MCF 10A (cell line): ENCODE results near the gene ACP2. TPM values are rescaled to one million over a fixed set of nuclear protein-coding genes. Genes with fewer than 3 reads are reported as not detected.

Experiments
- BruUV-seq: library from RNA; stranded (reverse); fragments of 400-500 nt; replicated peaks from 2 replicates; lab custom pipeline; 2021; lab: Mats Ljungman, UMichigan
- CTCF ChIA-PET: fragments of 300-600 bp; sonication (Branson Sonifier 250); formaldehyde crosslinking; extraction: SDS; loops from one replicate; lab custom pipeline; 2021; ENCODE audit warnings: antibody characterized with exemption, inconsistent platforms; lab: Yijun Ruan, JAX
- POLR2A ChIA-PET: fragments of 300-600, 350-650 bp; sonication (Branson Sonifier 250); formaldehyde crosslinking; extraction: SDS; loops from one replicate; lab custom pipeline; 2020; ENCODE audit warnings: antibody characterized with exemption, inconsistent platforms; lab: Yijun Ruan, JAX
- DNase-seq: peaks from one replicate; pipeline ENCODE4 v3.0.0-alpha.2; 2018; ENCODE audit not compliant: unreplicated experiment
- H3K27ac Mint-ChIP-seq: one replicate; pipeline ENCODE4 v1.8.0; 2022; ENCODE audit warnings: mild to moderate bottlenecking, low read depth, mixed read lengths; ENCODE audit not compliant: unreplicated experiment
- H3K27me3 Mint-ChIP-seq: one replicate; pipeline ENCODE4 v1.8.0; 2022; ENCODE audit warnings: mixed read lengths; ENCODE audit not compliant: insufficient read depth, unreplicated experiment
- H3K36me3 Mint-ChIP-seq: one replicate; pipeline ENCODE4 v1.8.0; 2022; ENCODE audit warnings: mild to moderate bottlenecking, moderate library complexity, mixed read lengths; ENCODE audit not compliant: insufficient read depth, unreplicated experiment
- H3K4me1 Mint-ChIP-seq: one replicate; pipeline ENCODE4 v1.8.0; 2022; ENCODE audit warnings: mixed read lengths; ENCODE audit not compliant: insufficient read depth, unreplicated experiment
- H3K4me3 Mint-ChIP-seq: one replicate; pipeline ENCODE4 v1.8.0; 2022; ENCODE audit warnings: mild to moderate bottlenecking, moderate library complexity, mixed read lengths; ENCODE audit not compliant: unreplicated experiment
- H3K9me3 Mint-ChIP-seq: one replicate; pipeline ENCODE4 v1.8.0; 2022; ENCODE audit warnings: mixed read lengths; ENCODE audit not compliant: unreplicated experiment
- CTCF ChIP-seq: fragments of 200-600 bp; IDR thresholded peaks from one replicate; pipeline ENCODE4 v1.8.0; 2022; ENCODE audit warnings: antibody characterized with exemption, mild to moderate bottlenecking; ENCODE audit not compliant: unreplicated experiment
- intact Hi-C: fragments of 100-400 bp; cut with micrococcal nuclease; formaldehyde crosslinking; loops from 2 replicates; pipeline ENCODE4 v1.14.1; 2022
- total RNA-seq: library from RNA; stranded (reverse); gene quantifications from 2 replicates; pipeline ENCODE4 v1.2.3, GENCODE V29; 2022

ACP2 gene
- total RNA-seq, 1 experiment from 2014 or later = 18.7 TPM

- Mint-ChIP-seq H3K4me1 (peaks cover 16% of the 10 kb centered on the region), H3K9me3 (no peaks in the 10 kb centered on the region), H3K27me3 (no peaks in the 10 kb centered on the region), H3K4me3 (peak within 1 kb of the TSS; percentile 85), H3K27ac (peak within 1 kb of the TSS; percentile 78), H3K36me3 (peaks cover 3% of the 10 kb centered on the region)
- peak; percentile 70 for DNase-seq
- intact Hi-C loops = loop anchor here (5.0 kb wide), 2 partner anchors 53 to 87 kb away; no protein-coding TSS in a partner anchor
- TF ChIP-seq CTCF = no peak
- CTCF ChIA-PET = interaction anchor here (0.7 to 0.8 kb wide), 2 partner anchors 103 to 454 kb away, joined by 3 read pairs; no protein-coding TSS in a partner anchor
- BruUV-seq = no TSS peak
- POLR2A ChIA-PET = interaction anchor here (1.1 to 2.1 kb wide), 5 partner anchors 8 to 184 kb away, joined by 3 to 9 read pairs (median 8); partner anchors contain the start of genes ACP2 and DDB2
These were observed 21.3 kb upstream of the ACP2 start, which contains the start of gene MADD for GRCh38 chr11:47269829-47270305. MADD (plus strand) TSS chr11:47270133.

- TSS peak; percentile 22 for BruUV-seq
- Mint-ChIP-seq H3K9me3 (no peaks in the 10 kb centered on the region), H3K27me3 (no peaks in the 10 kb centered on the region), H3K27ac (peak overlapping the region; percentile 78), H3K4me3 (peak overlapping the region; percentile 85), H3K4me1 (peaks cover 16% of the 10 kb centered on the region), H3K36me3 (no peaks in the 10 kb centered on the region)
- no peak for TF ChIP-seq CTCF
- intact Hi-C loops = loop anchor here (5.0 kb wide), 1 partner anchor 52 kb away; no protein-coding TSS in a partner anchor
- ChIA-PET CTCF (no interaction called here), POLR2A (interaction anchor here (1.5 to 2.2 kb wide), 3 partner anchors 20 to 24 kb away, joined by 4 to 9 read pairs (median 8); partner anchors contain the start of gene ACP2)
- DNase-seq = peak; percentile 84
These were observed 20.6 kb upstream of the ACP2 start for GRCh38 chr11:47269002-47269828.

- TF ChIP-seq CTCF = no peak
- Mint-ChIP-seq H3K27ac (peak overlapping the region; percentile 78), H3K27me3 (no peaks in the 10 kb centered on the region), H3K9me3 (no peaks in the 10 kb centered on the region), H3K4me3 (peak overlapping the region; percentile 85), H3K36me3 (peaks cover 2% of the 10 kb centered on the region), H3K4me1 (peaks cover 16% of the 10 kb centered on the region)
- intact Hi-C loops = loop anchor here (5.0 kb wide), 1 partner anchor 51 kb away; no protein-coding TSS in a partner anchor
- BruUV-seq = no TSS peak
- ChIA-PET CTCF (interaction anchor here (0.9 kb wide), 1 partner anchor 9 kb away, joined by 3 read pairs; no protein-coding TSS in a partner anchor), POLR2A (interaction anchor here (1.5 to 2.2 kb wide), 2 partner anchors 19 to 24 kb away, joined by 4 to 8 read pairs; partner anchors contain the start of gene ACP2)
- DNase-seq = no peak
These were observed 19.9 kb upstream of the ACP2 start for GRCh38 chr11:47268448-47269001.
